Heart right ventricle (tissue), 16 donors: Measurements from ENCODE around the gene ABHD12. TPM values are rescaled to one million over a fixed set of nuclear protein-coding genes. Genes with fewer than 3 reads are reported as not detected.

Experiments used
- ATAC-seq, 8 donors: fragments of 200-7000 bp; cut with Tn5 transposase; one replicate each; pipeline ENCODE4 v1.9.1; 2020; ENCODE audit warnings: mild to moderate bottlenecking in 8 of 8, moderate library complexity in 8 of 8, moderate number of reproducible peaks in 1 of 8
- DNase-seq, 2 donors: peaks; one replicate each; pipeline ENCODE4 v3.0.0-alpha.2; 2020
- H3K27ac ChIP-seq, 10 donors: fragments of 200-600 bp; sonication (generic) in 2 of 10; one replicate each; pipeline versions ENCODE4 v1.5.0 to v1.8.0; 2020 to 2022; ENCODE audit warnings: mild to moderate bottlenecking in 3 of 10
- H3K27me3 ChIP-seq, 7 donors: fragments of 200-600 bp; one replicate each; pipeline ENCODE4 v1.8.0; 2021 to 2022; ENCODE audit warnings: mild to moderate bottlenecking in 2 of 7
- H3K36me3 ChIP-seq, 9 donors: fragments of 200-600 bp; sonication (generic) in 1 of 9; one replicate each; pipeline versions ENCODE4 v1.5.0 to v1.8.0; 2020 to 2022; ENCODE audit warnings: mild to moderate bottlenecking in 2 of 9
- H3K4me1 ChIP-seq, 9 donors: fragments of 200-600 bp; sonication (generic) in 1 of 9; one replicate each; pipeline versions ENCODE4 v1.5.0 to v1.8.0; 2020 to 2022; ENCODE audit warnings: mild to moderate bottlenecking in 4 of 9
- H3K4me3 ChIP-seq, 10 donors: fragments of 200-600 bp; sonication (generic) in 2 of 10; one replicate each; pipeline versions ENCODE4 v1.5.0 to v1.8.0; 2020 to 2022; ENCODE audit warnings: mild to moderate bottlenecking in 7 of 10, moderate library complexity in 2 of 10
- H3K9me3 ChIP-seq, 11 donors: fragments of 200-600 bp in 10 of 11; sonication (generic) in 2 of 11; one replicate each; pipeline versions ENCODE4 v1.5.0 to v1.8.0; 2013 to 2022; ENCODE audit warnings: mild to moderate bottlenecking in 2 of 11, control low read depth in 1 of 11, moderate library complexity in 1 of 11
- CTCF ChIP-seq, 9 donors: fragments of 200-600 bp; sonication (generic) in 2 of 9; IDR thresholded peaks; one replicate each; pipeline versions ENCODE4 v1.5.0 to v1.8.0; 2021 to 2022; ENCODE audit warnings: antibody characterized with exemption in 9 of 9, mild to moderate bottlenecking in 5 of 9, moderate library complexity in 1 of 9
- WGBS, 2 donors: extraction: QIAGEN DNeasy Blood & Tissue Kit; methylation state at CpG; one replicate each; pipeline ENCODE4 v1.1.7; 2013; ENCODE audit warnings: inconsistent platforms in 1 of 2; 5-methylcytosine and 5-hydroxymethylcytosine counted together
- intact Hi-C, 10 donors: fragments of 100-400 bp; cut with DNase I; formaldehyde crosslinking; loops; one replicate each; pipeline versions ENCODE4 v1.11.1 to v1.14.2; 2022
- polyA plus RNA-seq, 2 donors: library from polyadenylated mRNA; stranded (reverse); fragments of 200-250 nt; gene quantifications; one replicate each; pipeline ENCODE4 v1.2.3, GENCODE V29; 2013
- total RNA-seq, 10 donors: library from RNA; stranded (reverse); fragmentation: NEBNext Ultra II Directional in 3 of 10; extraction: Animal tissue kit (Norgen Biotek cat#: 25700) in 3 of 10; gene quantifications; one replicate each; pipeline versions ENCODE4 v1.2.1 to v1.2.4, GENCODE V29; 2021 to 2023
- donor health status: Arrhythmogenic right ventricular cardiomyopathy.
- donor health status: ischemic (EF 13 %, LVEDD 7.1; RV severe dilation, severe dysfunction).
- donor health status: healthy with polysubstance abuse.
- donor health status: DM: no; HTN: yes; CAD: no.
- donor health status: DM: no; HTN: no; CAD: no.
- donor health status: ischemic (EF 25% LVEDD 6.9; RV normal size, moderate dysfunction).
- donor health status: ischemic (EF 25% LVEDD 5.7; RV mildly dilated, moderate dysfunction).
- donor health status: healthy.
- donor health status: DM: yes; HTN: yes; CAD: no.
- donor health status: Ischemic cardiomyopathy.
- donor health status: ischemic (EF 35%, LVEDD 5.7; RV mildly dilated, moderate dysfunction).
- donor health status: nonischemic (EF 11% LVEDD 7.7; RV severe dilation, severe dysfunction).
- donor health status: DM: yes; HTN: yes; CAD: no.
- donor health status: PGD.
- donor health status: ischemic (EF 29% LVEDD 5.4; RV normal size, mild dysfunction).
- donor health status: nonischemic (EF 23%, LVEDD 6.1; RV moderate dilation, normal function).

Gene ABHD12
- total and polyA plus RNA-seq, 12 donors, result 21.1 to 41.3 (median 28.1) TPM

DNA sequence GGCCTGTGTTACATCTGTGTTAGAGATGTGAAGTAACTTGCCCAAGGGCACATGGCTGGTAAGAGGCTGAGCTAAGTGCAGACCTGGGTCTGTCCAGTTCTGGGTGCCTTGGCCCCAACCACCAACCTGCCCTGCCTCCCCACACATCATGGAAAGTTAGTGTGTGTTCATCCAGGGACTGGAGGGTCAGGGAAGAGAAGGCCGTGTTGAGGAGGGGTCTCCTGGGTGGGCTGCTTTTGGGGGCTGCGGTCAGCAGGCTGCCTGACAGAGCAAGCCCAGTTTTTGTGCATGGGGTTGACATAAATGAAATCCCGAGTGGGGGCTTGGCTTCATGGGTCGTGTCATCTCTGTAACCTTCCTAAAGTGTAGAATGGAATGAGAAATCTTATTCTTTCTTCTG is 131.8 kb downstream of the ABHD12 start:
- H3K4me3 ChIP-seq, result no peak overlapping the region
- no peaks in the 10 kb centered on the region for H3K27me3 ChIP-seq
- 75 to 85% methylated on average over 4 of the region's 4 CpGs for WGBS, 2 donors
- DNase-seq (no peak), ATAC-seq (no peak)
- peaks cover 0 to 59% (median 8%) of the 10 kb centered on the region in 9 donors for H3K36me3 ChIP-seq
- peaks cover 9 to 56% (median 44%) of the 10 kb centered on the region in 9 donors for H3K4me1 ChIP-seq
- intact Hi-C loops, result loop anchor here in 2 of 10 donors (10.0 kb wide), 2 partner anchors 64 to 184 kb away; partner anchors contain the start of gene ENTPD6 (in 1 of the 2)
- H3K9me3 ChIP-seq, result no peaks in the 10 kb centered on the region
- TF ChIP-seq CTCF (IDR thresholded peaks at IDR 0.05), result no peak
- H3K27ac ChIP-seq, result peak overlapping the region in 4 of 10 donors; percentile 1 to 97 (median 44)

- H3K27ac ChIP-seq, result peak overlapping the region in 4 of 10 donors; percentile 1 to 97 (median 44)
Measured at GRCh38 chr20:25258476-25258805, 132.2 kb downstream of the ABHD12 start.

GRCh38 chr20:25257756-25258475 is 132.7 kb downstream of the ABHD12 start:
- peak in 1 of 8 donors; percentile 1 for ATAC-seq
- peak in 1 of 9 donors; percentile 3 for TF ChIP-seq CTCF (IDR thresholded peaks at IDR 0.05)
- Histone ChIP-seq H3K9me3 (no peaks in the 10 kb centered on the region), H3K27me3 (no peaks in the 10 kb centered on the region), H3K4me3 (no peak overlapping the region), H3K27ac (peak overlapping the region in 5 of 10 donors; percentile 1 to 97 (median 39)), H3K4me1 (peaks cover 9 to 65% (median 53%) of the 10 kb centered on the region in 9 donors), H3K36me3 (peaks cover 0 to 59% (median 8%) of the 10 kb centered on the region in 9 donors)
- WGBS, 2 donors, result 50 to 68% methylated on average over 10 of the region's 10 CpGs
- DNase-seq, result no peak
- intact Hi-C loops, result loop anchor here in 2 of 10 donors (10.0 kb wide), 2 partner anchors 63 to 183 kb away; partner anchors contain the start of gene ENTPD6 (in 1 of the 2)

More at GRCh38 chr20:25258476-25258805, 132.2 kb downstream of the ABHD12 start:
- intact Hi-C loops, result loop anchor here in 2 of 10 donors (10.0 kb wide), 2 partner anchors 64 to 184 kb away; partner anchors contain the start of gene ENTPD6 (in 1 of the 2)
- no peak for DNase-seq
- Histone ChIP-seq H3K27me3 (no peaks in the 10 kb centered on the region), H3K4me1 (peaks cover 9 to 59% (median 48%) of the 10 kb centered on the region in 9 donors), H3K9me3 (no peaks in the 10 kb centered on the region), H3K36me3 (peaks cover 0 to 59% (median 8%) of the 10 kb centered on the region in 9 donors), H3K4me3 (no peak overlapping the region)
- TF ChIP-seq CTCF (IDR thresholded peaks at IDR 0.05), result no peak
- ATAC-seq, result peak in 1 of 8 donors; percentile 6
- WGBS, 2 donors, result 53 to 55% methylated on average over 8 of the region's 8 CpGs

GRCh38 chr20:25257130-25257529 is 133.5 kb downstream of the ABHD12 start:
- no peak overlapping the region for H3K4me3 ChIP-seq
- WGBS, 2 donors, result 51 to 69% methylated on average over 5 of the region's 5 CpGs
- peaks cover 0 to 55% (median 8%) of the 10 kb centered on the region in 9 donors for H3K36me3 ChIP-seq
- TF ChIP-seq CTCF (IDR thresholded peaks at IDR 0.05), result no peak
- intact Hi-C loops, result loop anchor here in 2 of 10 donors (10.0 kb wide), 2 partner anchors 62 to 182 kb away; partner anchors contain the start of gene ENTPD6 (in 1 of the 2)
- no peak for ATAC-seq
- H3K27me3 ChIP-seq, result no peaks in the 10 kb centered on the region
- no peak for DNase-seq
- no peaks in the 10 kb centered on the region for H3K9me3 ChIP-seq
- peaks cover 9 to 72% (median 61%) of the 10 kb centered on the region in 9 donors for H3K4me1 ChIP-seq
- H3K27ac ChIP-seq, result peak overlapping the region in 7 of 10 donors; percentile 51 to 98 (median 95)
